ENCODE results near the gene SLC7A7. TPM values are rescaled to one million over a fixed set of nuclear protein-coding genes. Genes with fewer than 3 reads are reported as not detected.
"Not testable (repeated sequence)": the region's sequence is repeated elsewhere in the genome, so short reads cannot be mapped to it uniquely, and the experiment has no call there.

Gene SLC7A7
- total RNA-seq, 1 experiment from 2014 or later = 7.7 TPM

- no peak for DNase-seq (ENCODE audit: low read depth)
- in situ Hi-C loops (cut with HindIII; ENCODE audit: low pct_unique_long_range_greater_than_20kb, low sequenced_read_pairs) = no loop called here
Observed at GRCh38 chr14:22774011-22774706, 41.1 kb downstream of the SLC7A7 start.

GRCh38 chr14:22773162-22774010, 41.8 kb downstream of the SLC7A7 start:
- no peak for DNase-seq (ENCODE audit: low read depth)
- in situ Hi-C loops (cut with HindIII; ENCODE audit: low pct_unique_long_range_greater_than_20kb, low sequenced_read_pairs) = no loop called here

GRCh38 chr14:22772725-22773124, 42.5 kb downstream of the SLC7A7 start:
- DNase-seq (ENCODE audit: low read depth) = no peak
- in situ Hi-C loops (cut with HindIII; ENCODE audit: low pct_unique_long_range_greater_than_20kb, low sequenced_read_pairs) = no loop called here

- in situ Hi-C loops (cut with HindIII; ENCODE audit: low pct_unique_long_range_greater_than_20kb, low sequenced_read_pairs) = no loop called here
- no peak for DNase-seq (ENCODE audit: low read depth)
Observed at GRCh38 chr14:22770481-22771187, 44.6 kb downstream of the SLC7A7 start.

GRCh38 chr14:22769369-22769768, 45.9 kb downstream of the SLC7A7 start:
- in situ Hi-C loops (cut with HindIII; ENCODE audit: low pct_unique_long_range_greater_than_20kb, low sequenced_read_pairs) = no loop called here
- no peak for DNase-seq (ENCODE audit: low read depth)

GRCh38 chr14:22768947-22769346, 46.3 kb downstream of the SLC7A7 start:
- no peak for DNase-seq (ENCODE audit: low read depth)
- in situ Hi-C loops (cut with HindIII; ENCODE audit: low pct_unique_long_range_greater_than_20kb, low sequenced_read_pairs) = no loop called here

- in situ Hi-C loops (cut with HindIII; ENCODE audit: low pct_unique_long_range_greater_than_20kb, low sequenced_read_pairs) = no loop called here
- DNase-seq (ENCODE audit: low read depth) = no peak
Observed at GRCh38 chr14:22767323-22767589, 48.0 kb downstream of the SLC7A7 start.

- in situ Hi-C loops (cut with HindIII; ENCODE audit: low pct_unique_long_range_greater_than_20kb, low sequenced_read_pairs) = no loop called here
- DNase-seq (ENCODE audit: low read depth) = peak; percentile 86
Observed at GRCh38 chr14:22766457-22767322, 48.5 kb downstream of the SLC7A7 start, which contains the start of gene OXA1L. Gene OXA1L (plus strand): TSS chr14:22766688. CDS start chr14:22766702, 14 bp downstream.

- DNase-seq (ENCODE audit: low read depth) = no peak
- in situ Hi-C loops (cut with HindIII; ENCODE audit: low pct_unique_long_range_greater_than_20kb, low sequenced_read_pairs) = no loop called here
Observed at GRCh38 chr14:22764382-22764781, 50.9 kb downstream of the SLC7A7 start.

GRCh38 chr14:22761734-22762133, 53.5 kb downstream of the SLC7A7 start:
- in situ Hi-C loops (cut with HindIII; ENCODE audit: low pct_unique_long_range_greater_than_20kb, low sequenced_read_pairs) = no loop called here
- DNase-seq (ENCODE audit: low read depth) = no peak

GRCh38 chr14:22757972-22758650, 57.1 kb downstream of the SLC7A7 start:
- in situ Hi-C loops (cut with HindIII; ENCODE audit: low pct_unique_long_range_greater_than_20kb, low sequenced_read_pairs); DNase-seq (ENCODE audit: low read depth): not testable (repeated sequence)

GRCh38 chr14:22753586-22753985, 61.6 kb downstream of the SLC7A7 start:
- in situ Hi-C loops (cut with HindIII; ENCODE audit: low pct_unique_long_range_greater_than_20kb, low sequenced_read_pairs) = no loop called here
- no peak for DNase-seq (ENCODE audit: low read depth)

- DNase-seq (ENCODE audit: low read depth) = no peak
- in situ Hi-C loops (cut with HindIII; ENCODE audit: low pct_unique_long_range_greater_than_20kb, low sequenced_read_pairs) = no loop called here
Observed at GRCh38 chr14:22752422-22752821, 62.8 kb downstream of the SLC7A7 start.

GRCh38 chr14:22748631-22749068, 66.6 kb downstream of the SLC7A7 start:
- DNase-seq (ENCODE audit: low read depth) = no peak
- in situ Hi-C loops (cut with HindIII; ENCODE audit: low pct_unique_long_range_greater_than_20kb, low sequenced_read_pairs) = no loop called here

- in situ Hi-C loops (cut with HindIII; ENCODE audit: low pct_unique_long_range_greater_than_20kb, low sequenced_read_pairs) = no loop called here
- no peak for DNase-seq (ENCODE audit: low read depth)
Observed at GRCh38 chr14:22748206-22748605, 67.0 kb downstream of the SLC7A7 start.

GRCh38 chr14:22747769-22748168, 67.5 kb downstream of the SLC7A7 start:
- in situ Hi-C loops (cut with HindIII; ENCODE audit: low pct_unique_long_range_greater_than_20kb, low sequenced_read_pairs) = no loop called here
- DNase-seq (ENCODE audit: low read depth) = no peak

GRCh38 chr14:22740020-22740419, 75.2 kb downstream of the SLC7A7 start:
- no peak for DNase-seq (ENCODE audit: low read depth)
- in situ Hi-C loops (cut with HindIII; ENCODE audit: low pct_unique_long_range_greater_than_20kb, low sequenced_read_pairs) = no loop called here

- no peak for DNase-seq (ENCODE audit: low read depth)
- in situ Hi-C loops (cut with HindIII; ENCODE audit: low pct_unique_long_range_greater_than_20kb, low sequenced_read_pairs) = no loop called here
Observed at GRCh38 chr14:22739423-22739822, 75.8 kb downstream of the SLC7A7 start.
